ENCODE results near the gene RPS15.

RPS15 gene

DNA sequence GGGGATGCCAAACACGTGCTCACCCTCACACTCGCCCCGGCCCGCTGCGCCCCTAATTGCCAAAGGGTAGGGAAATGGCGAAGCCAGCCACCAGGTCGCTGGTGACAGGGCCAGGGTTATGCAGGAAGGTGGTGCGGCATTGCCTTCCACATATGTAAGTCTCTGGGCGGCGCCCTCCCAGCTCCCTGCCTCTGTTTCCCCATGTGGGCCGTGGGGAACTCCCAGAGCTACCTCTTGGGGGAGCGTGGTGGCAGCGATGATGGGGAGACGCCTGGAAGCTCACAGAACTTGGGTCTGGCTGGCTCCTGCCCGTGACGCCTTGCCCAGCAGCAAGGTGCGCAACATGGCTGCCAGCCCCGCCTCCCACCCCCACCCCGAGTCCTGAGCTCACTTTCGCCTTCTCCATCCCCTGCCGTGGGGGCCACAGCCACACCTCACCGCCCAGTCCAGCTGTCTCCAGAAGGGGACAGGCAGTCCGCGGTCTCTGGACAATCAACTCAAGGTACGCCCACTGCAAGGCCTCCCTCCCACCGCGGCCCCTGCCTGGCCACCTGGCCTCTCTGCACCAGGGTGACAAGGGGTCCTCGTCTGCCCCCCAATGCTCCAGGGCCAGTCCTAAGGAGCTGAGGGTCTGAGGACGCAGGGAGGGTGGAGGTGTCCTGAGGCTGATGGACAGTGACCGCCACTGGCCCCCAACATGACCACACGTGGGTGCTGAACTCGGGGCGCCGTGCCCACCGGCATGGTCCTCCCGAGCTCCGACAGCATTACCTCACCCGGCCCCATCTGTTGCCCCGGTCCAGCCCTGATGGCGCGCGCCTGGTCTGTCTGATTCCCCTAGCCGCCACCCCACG lies 34.3 kb downstream of the RPS15 start:
- Histone ChIP-seq H2AFZ (ENCODE audit: low read length) (no peak overlapping the region), H3K79me2 (ENCODE audit: insufficient read depth, low read length) (peaks cover 18% of the 10 kb centered on the region), H3F3A (ENCODE audit: low read depth) (no peaks in the 10 kb centered on the region), H4K20me1 (ENCODE audit: insufficient read depth, low read length, poor library complexity, severe bottlenecking) (peaks cover 25% of the 10 kb centered on the region), H3K4me3 (ENCODE audit: low read length, poor library complexity, severe bottlenecking) (no peak overlapping the region), H3K4me1 (ENCODE audit: insufficient read depth, low read length, poor library complexity, severe bottlenecking) (peaks cover 4% of the 10 kb centered on the region), H3K27me3 (ENCODE audit: insufficient read depth, low read length, poor library complexity, severe bottlenecking) (no peaks in the 10 kb centered on the region), H3K9me3 (ENCODE audit: insufficient read depth, low read depth, low read length) (no peaks in the 10 kb centered on the region), H3K9ac (ENCODE audit: low read depth, low read length, poor library complexity, severe bottlenecking) (no peak overlapping the region), H3K4me2 (ENCODE audit: low read depth, low read length, poor library complexity, severe bottlenecking) (no peak overlapping the region), H3K36me3 (ENCODE audit: insufficient read depth, low read length) (no peaks in the 10 kb centered on the region), H3K9me2 (replicated peaks; ENCODE audit: low read depth, low read length) (no peaks in the 10 kb centered on the region)
- no peak for TF ChIP-seq EZH2phosphoT487 (IDR thresholded peaks at IDR 0.05; ENCODE audit: borderline replicate concordance)
- TF ChIP-seq, protein P1, sequence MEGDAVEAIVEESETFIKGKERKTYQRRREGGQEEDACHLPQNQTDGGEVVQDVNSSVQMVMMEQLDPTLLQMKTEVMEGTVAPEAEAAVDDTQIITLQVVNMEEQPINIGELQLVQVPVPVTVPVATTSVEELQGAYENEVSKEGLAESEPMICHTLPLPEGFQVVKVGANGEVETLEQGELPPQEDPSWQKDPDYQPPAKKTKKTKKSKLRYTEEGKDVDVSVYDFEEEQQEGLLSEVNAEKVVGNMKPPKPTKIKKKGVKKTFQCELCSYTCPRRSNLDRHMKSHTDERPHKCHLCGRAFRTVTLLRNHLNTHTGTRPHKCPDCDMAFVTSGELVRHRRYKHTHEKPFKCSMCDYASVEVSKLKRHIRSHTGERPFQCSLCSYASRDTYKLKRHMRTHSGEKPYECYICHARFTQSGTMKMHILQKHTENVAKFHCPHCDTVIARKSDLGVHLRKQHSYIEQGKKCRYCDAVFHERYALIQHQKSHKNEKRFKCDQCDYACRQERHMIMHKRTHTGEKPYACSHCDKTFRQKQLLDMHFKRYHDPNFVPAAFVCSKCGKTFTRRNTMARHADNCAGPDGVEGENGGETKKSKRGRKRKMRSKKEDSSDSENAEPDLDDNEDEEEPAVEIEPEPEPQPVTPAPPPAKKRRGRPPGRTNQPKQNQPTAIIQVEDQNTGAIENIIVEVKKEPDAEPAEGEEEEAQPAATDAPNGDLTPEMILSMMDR (conservative IDR thresholded peaks at IDR 0.05; ENCODE audit: low read length), result no peak

DNA sequence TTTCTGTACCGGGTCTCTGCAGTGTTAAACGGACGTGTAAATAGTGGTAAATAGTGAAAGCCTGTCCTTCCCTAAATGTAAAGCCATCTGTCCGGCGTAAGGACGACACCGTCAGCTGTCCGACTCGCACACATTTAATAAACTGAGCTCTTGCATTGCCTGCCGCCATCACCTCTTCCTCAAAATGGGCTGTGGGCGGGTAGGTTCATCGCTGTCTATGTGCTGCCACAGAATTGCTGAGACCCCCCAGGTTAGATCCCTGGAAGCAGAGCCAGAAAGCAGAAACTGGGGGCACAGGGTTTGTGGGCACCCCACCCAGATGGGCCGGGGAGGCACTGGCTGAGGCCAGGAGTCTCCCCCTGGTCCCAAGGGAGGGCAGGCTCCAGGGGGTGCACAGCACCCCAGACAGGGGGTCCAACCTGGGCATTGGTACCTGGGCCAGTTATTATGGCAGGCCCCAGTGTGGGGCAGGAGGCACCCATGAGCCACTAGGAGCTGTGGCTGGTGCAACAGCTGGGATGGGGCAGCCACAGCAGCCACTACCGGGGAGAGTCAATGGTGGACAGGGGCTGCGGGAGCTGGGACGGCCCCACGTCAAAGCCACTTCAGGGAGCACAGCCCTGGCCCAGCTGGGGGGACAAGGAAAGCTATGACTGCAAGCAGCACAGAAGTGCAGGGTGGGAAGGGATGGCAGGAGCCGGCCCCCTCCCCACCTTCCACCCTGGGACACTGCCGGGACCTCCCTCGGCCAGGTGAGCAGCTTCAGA lies 35.1 kb downstream of the RPS15 start:
- no peak overlapping the region for H3K4me3 ChIP-seq (ENCODE audit: low read length, poor library complexity, severe bottlenecking)
- TF ChIP-seq, protein P1 (conservative IDR thresholded peaks at IDR 0.05; ENCODE audit: low read length), result no peak
- no peak for TF ChIP-seq EZH2phosphoT487 (IDR thresholded peaks at IDR 0.05; ENCODE audit: borderline replicate concordance)
- H3K9me3 ChIP-seq (ENCODE audit: insufficient read depth, low read depth, low read length), result no peaks in the 10 kb centered on the region
- H3K79me2 ChIP-seq (ENCODE audit: insufficient read depth, low read length), result peaks cover 26% of the 10 kb centered on the region
- peaks cover 7% of the 10 kb centered on the region for H3K4me1 ChIP-seq (ENCODE audit: insufficient read depth, low read length, poor library complexity, severe bottlenecking)
- no peaks in the 10 kb centered on the region for H3K36me3 ChIP-seq (ENCODE audit: insufficient read depth, low read length)
- H3K4me2 ChIP-seq (ENCODE audit: low read depth, low read length, poor library complexity, severe bottlenecking), result no peak overlapping the region
- H2AFZ ChIP-seq (ENCODE audit: low read length), result no peak overlapping the region
- H4K20me1 ChIP-seq (ENCODE audit: insufficient read depth, low read length, poor library complexity, severe bottlenecking), result peaks cover 27% of the 10 kb centered on the region
- no peaks in the 10 kb centered on the region for H3F3A ChIP-seq (ENCODE audit: low read depth)
- H3K27me3 ChIP-seq (ENCODE audit: insufficient read depth, low read length, poor library complexity, severe bottlenecking), result no peaks in the 10 kb centered on the region
- no peak overlapping the region for H3K9ac ChIP-seq (ENCODE audit: low read depth, low read length, poor library complexity, severe bottlenecking)
- H3K9me2 ChIP-seq (replicated peaks; ENCODE audit: low read depth, low read length), result no peaks in the 10 kb centered on the region

DNA sequence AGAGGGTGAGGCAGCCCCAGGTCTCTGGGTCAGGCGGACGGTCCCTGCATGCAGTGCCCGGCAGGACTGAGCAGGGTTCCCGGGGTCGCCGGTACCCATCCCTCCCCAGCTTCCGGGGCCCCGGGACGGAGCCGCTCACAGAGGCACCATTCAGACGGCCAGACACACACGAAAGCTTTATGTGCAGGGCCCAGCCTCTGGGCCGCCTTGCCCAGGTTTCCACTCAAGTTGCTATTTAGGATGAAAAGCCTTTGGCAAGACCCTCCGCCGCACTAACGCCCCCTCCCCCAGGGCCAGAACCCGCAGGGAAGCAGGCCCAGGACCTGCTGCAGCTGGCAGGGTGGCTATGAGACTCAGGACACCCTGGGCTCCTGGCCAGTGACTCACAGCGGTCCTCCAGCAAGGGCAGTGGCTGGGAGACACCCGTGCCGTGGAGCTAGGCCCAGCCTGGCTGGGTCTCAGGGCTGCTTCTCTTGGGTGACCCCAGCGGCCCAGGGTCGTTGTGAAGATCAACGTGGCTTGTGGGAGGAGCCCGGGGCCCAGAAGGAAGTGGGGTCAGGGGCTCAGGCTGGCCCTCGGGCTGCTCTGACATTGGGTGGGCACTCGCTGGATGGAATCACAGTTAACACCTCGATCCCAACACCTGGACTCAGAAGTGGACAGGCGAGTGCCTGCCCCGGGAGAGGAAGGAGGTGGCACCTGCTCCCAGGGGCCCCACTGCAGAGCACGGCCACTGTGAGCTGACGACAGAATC lies 36.0 kb downstream of the RPS15 start:
- no peaks in the 10 kb centered on the region for H3K9me3 ChIP-seq (ENCODE audit: insufficient read depth, low read depth, low read length)
- peaks cover 33% of the 10 kb centered on the region for H3K79me2 ChIP-seq (ENCODE audit: insufficient read depth, low read length)
- no peak overlapping the region for H2AFZ ChIP-seq (ENCODE audit: low read length)
- H3K27me3 ChIP-seq (ENCODE audit: insufficient read depth, low read length, poor library complexity, severe bottlenecking), result no peaks in the 10 kb centered on the region
- H3K4me3 ChIP-seq (ENCODE audit: low read length, poor library complexity, severe bottlenecking), result no peak overlapping the region
- no peak for TF ChIP-seq EZH2phosphoT487 (IDR thresholded peaks at IDR 0.05; ENCODE audit: borderline replicate concordance)
- TF ChIP-seq, protein P1 (conservative IDR thresholded peaks at IDR 0.05; ENCODE audit: low read length), result no peak
- no peaks in the 10 kb centered on the region for H3F3A ChIP-seq (ENCODE audit: low read depth)
- peaks cover 7% of the 10 kb centered on the region for H3K4me1 ChIP-seq (ENCODE audit: insufficient read depth, low read length, poor library complexity, severe bottlenecking)
- no peak overlapping the region for H3K4me2 ChIP-seq (ENCODE audit: low read depth, low read length, poor library complexity, severe bottlenecking)
- no peaks in the 10 kb centered on the region for H3K9me2 ChIP-seq (replicated peaks; ENCODE audit: low read depth, low read length)
- H3K36me3 ChIP-seq (ENCODE audit: insufficient read depth, low read length), result no peaks in the 10 kb centered on the region
- H4K20me1 ChIP-seq (ENCODE audit: insufficient read depth, low read length, poor library complexity, severe bottlenecking), result peaks cover 32% of the 10 kb centered on the region
- no peak overlapping the region for H3K9ac ChIP-seq (ENCODE audit: low read depth, low read length, poor library complexity, severe bottlenecking)
